ENCODE results near the gene ALDH7A1.
"Not testable (repeated sequence)": the region's sequence is repeated elsewhere in the genome, so short reads cannot be mapped to it uniquely, and the experiment has no call there.

Gene ALDH7A1

GRCh38 chr5:126521130-126521529, 73.9 kb downstream of the ALDH7A1 start:
- no peaks in the 10 kb centered on the region for H3K79me2 ChIP-seq (ENCODE audit: control insufficient read depth, low read length)
- no peaks in the 10 kb centered on the region for H3K9me2 ChIP-seq (replicated peaks; ENCODE audit: control insufficient read depth, low read length)
- no peaks in the 10 kb centered on the region for H3K36me3 ChIP-seq (ENCODE audit: control insufficient read depth, low read length)
- H3K4me1 ChIP-seq (ENCODE audit: control insufficient read depth, low read length), result no peaks in the 10 kb centered on the region
- no peaks in the 10 kb centered on the region for H3K9me3 ChIP-seq (ENCODE audit: control insufficient read depth, insufficient read depth, low read length)
- H3K4me2 ChIP-seq (ENCODE audit: low read length), result no peak overlapping the region
- H3K27ac ChIP-seq (ENCODE audit: low read depth, low read length), result no peak overlapping the region
- no peak overlapping the region for H3K4me3 ChIP-seq (ENCODE audit: low read length)
- H4K20me1 ChIP-seq (ENCODE audit: control insufficient read depth, insufficient read depth, low read depth, low read length), result no peaks in the 10 kb centered on the region
- TF ChIP-seq CTCF (IDR thresholded peaks at IDR 0.05; ENCODE audit: low read depth, low read length, poor library complexity, severe bottlenecking), result no peak
- TF ChIP-seq EZH2phosphoT487 (IDR thresholded peaks at IDR 0.05; ENCODE audit: borderline replicate concordance, low read length), result no peak
- H3F3A ChIP-seq (ENCODE audit: control insufficient read depth, insufficient read depth), result no peaks in the 10 kb centered on the region
- H3K27me3 ChIP-seq (ENCODE audit: control insufficient read depth, low read length), result no peaks in the 10 kb centered on the region

- Histone ChIP-seq H3K4me2 (ENCODE audit: low read length) (no peak overlapping the region), H3K4me1 (ENCODE audit: control insufficient read depth, low read length) (no peaks in the 10 kb centered on the region), H3K79me2 (ENCODE audit: control insufficient read depth, low read length) (no peaks in the 10 kb centered on the region), H3K27ac (ENCODE audit: low read depth, low read length) (no peak overlapping the region), H3K36me3 (ENCODE audit: control insufficient read depth, low read length) (no peaks in the 10 kb centered on the region), H4K20me1 (ENCODE audit: control insufficient read depth, insufficient read depth, low read depth, low read length) (no peaks in the 10 kb centered on the region), H3K27me3 (ENCODE audit: control insufficient read depth, low read length) (no peaks in the 10 kb centered on the region), H3K4me3 (ENCODE audit: low read length) (no peak overlapping the region), H3K9me3 (ENCODE audit: control insufficient read depth, insufficient read depth, low read length) (no peaks in the 10 kb centered on the region), H3K9me2 (replicated peaks; ENCODE audit: control insufficient read depth, low read length) (no peaks in the 10 kb centered on the region), H3F3A (ENCODE audit: control insufficient read depth, insufficient read depth) (no peaks in the 10 kb centered on the region)
- TF ChIP-seq EZH2phosphoT487 (IDR thresholded peaks at IDR 0.05; ENCODE audit: borderline replicate concordance, low read length) (no peak), CTCF (IDR thresholded peaks at IDR 0.05; ENCODE audit: low read depth, low read length, poor library complexity, severe bottlenecking) (no peak)
These were observed 74.4 kb downstream of the ALDH7A1 start for GRCh38 chr5:126520593-126520953.

- TF ChIP-seq EZH2phosphoT487 (IDR thresholded peaks at IDR 0.05; ENCODE audit: borderline replicate concordance, low read length) (no peak), CTCF (IDR thresholded peaks at IDR 0.05; ENCODE audit: low read depth, low read length, poor library complexity, severe bottlenecking) (no peak)
- H3K27ac ChIP-seq (ENCODE audit: low read depth, low read length), result no peak overlapping the region
- no peaks in the 10 kb centered on the region for H3K79me2 ChIP-seq (ENCODE audit: control insufficient read depth, low read length)
- no peak overlapping the region for H3K4me3 ChIP-seq (ENCODE audit: low read length)
- no peaks in the 10 kb centered on the region for H3K4me1 ChIP-seq (ENCODE audit: control insufficient read depth, low read length)
- no peaks in the 10 kb centered on the region for H3F3A ChIP-seq (ENCODE audit: control insufficient read depth, insufficient read depth)
- H3K9me3 ChIP-seq (ENCODE audit: control insufficient read depth, insufficient read depth, low read length), result no peaks in the 10 kb centered on the region
- H4K20me1 ChIP-seq (ENCODE audit: control insufficient read depth, insufficient read depth, low read depth, low read length), result no peaks in the 10 kb centered on the region
- H3K27me3 ChIP-seq (ENCODE audit: control insufficient read depth, low read length), result no peaks in the 10 kb centered on the region
- H3K4me2 ChIP-seq (ENCODE audit: low read length), result no peak overlapping the region
- no peaks in the 10 kb centered on the region for H3K36me3 ChIP-seq (ENCODE audit: control insufficient read depth, low read length)
- no peaks in the 10 kb centered on the region for H3K9me2 ChIP-seq (replicated peaks; ENCODE audit: control insufficient read depth, low read length)
These were observed 75.1 kb downstream of the ALDH7A1 start for GRCh38 chr5:126519637-126520592.

- H3K27me3 ChIP-seq (ENCODE audit: control insufficient read depth, low read length); H3K4me2 ChIP-seq (ENCODE audit: low read length); H3K27ac ChIP-seq (ENCODE audit: low read depth, low read length); H3K4me1 ChIP-seq (ENCODE audit: control insufficient read depth, low read length); H4K20me1 ChIP-seq (ENCODE audit: control insufficient read depth, insufficient read depth, low read depth, low read length); H3K79me2 ChIP-seq (ENCODE audit: control insufficient read depth, low read length); H3F3A ChIP-seq (ENCODE audit: control insufficient read depth, insufficient read depth); H3K36me3 ChIP-seq (ENCODE audit: control insufficient read depth, low read length); H3K9me3 ChIP-seq (ENCODE audit: control insufficient read depth, insufficient read depth, low read length); H3K4me3 ChIP-seq (ENCODE audit: low read length); H3K9me2 ChIP-seq (replicated peaks; ENCODE audit: control insufficient read depth, low read length): not testable (repeated sequence)
These were observed 75.8 kb downstream of the ALDH7A1 start for GRCh38 chr5:126519223-126519622.
